ENCODE results near the gene PRSS3. TPM values are rescaled to one million over a fixed set of nuclear protein-coding genes. Genes with fewer than 3 reads are reported as not detected.
"Not testable (repeated sequence)": the region's sequence is repeated elsewhere in the genome, so short reads cannot be mapped to it uniquely, and the experiment has no call there.

PRSS3 gene
- total and polyA plus RNA-seq, 2 donors (not counting 1 experiment from before 2014, with no cell fraction given), result 0.33 to 2.9 TPM

DNA sequence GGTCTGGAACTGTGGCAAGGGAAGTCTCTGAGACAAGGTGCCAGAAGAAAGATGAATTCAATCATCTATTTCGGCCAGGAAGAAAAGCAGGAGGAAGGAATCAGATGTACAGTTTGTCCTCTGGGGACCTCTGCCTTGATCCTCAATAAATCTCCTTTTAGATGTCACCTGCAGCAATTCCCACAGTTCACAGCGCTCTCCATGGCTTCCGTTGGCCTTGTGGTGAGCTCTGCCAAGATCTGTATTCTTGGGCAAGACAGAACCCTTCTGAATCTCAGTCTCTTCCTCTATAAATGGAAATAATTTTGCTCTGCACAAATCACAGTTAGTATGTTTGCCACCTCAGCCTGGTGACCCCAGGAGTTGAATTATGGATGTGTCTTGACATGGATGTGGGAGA, 8.8 kb downstream of the PRSS3 start:
- not testable (repeated sequence) for H3K79me2 ChIP-seq (ENCODE audit: control insufficient read depth, insufficient read depth, low read length)

DNA sequence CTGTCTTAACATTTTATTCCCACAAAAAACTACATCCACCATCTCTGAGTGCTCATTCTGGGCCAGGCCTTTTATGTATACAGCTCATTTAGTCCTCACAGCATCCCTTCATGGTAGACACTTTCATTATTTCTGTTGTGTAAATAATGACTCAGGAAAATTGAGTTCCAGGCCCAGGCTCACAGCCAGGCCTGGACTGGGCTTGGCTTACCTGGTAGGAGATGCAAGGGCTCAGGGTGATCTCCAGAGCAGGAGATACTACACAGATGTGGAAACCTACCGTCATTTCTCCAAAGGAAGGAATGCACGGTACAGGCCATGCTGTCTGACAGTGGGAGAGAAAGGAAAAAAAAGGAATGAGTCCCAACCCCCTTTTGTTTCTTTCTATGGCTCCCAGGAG, 11.8 kb downstream of the PRSS3 start:
- not testable (repeated sequence) for H3K9ac ChIP-seq (ENCODE audit: insufficient read depth, low read length); H3K4me1 ChIP-seq (ENCODE audit: control insufficient read depth, extremely low read depth, insufficient read depth, low read length); H2AFZ ChIP-seq (ENCODE audit: low read length); H3K36me3 ChIP-seq (ENCODE audit: control insufficient read depth, insufficient read depth, low read length); H3K79me2 ChIP-seq (ENCODE audit: control insufficient read depth, insufficient read depth, low read length); H3K4me2 ChIP-seq (ENCODE audit: extremely low read depth, insufficient read depth, low read length); H3K9me3 ChIP-seq (ENCODE audit: control insufficient read depth, insufficient read depth, low read depth, low read length); H3K27me3 ChIP-seq (ENCODE audit: control insufficient read depth, insufficient read depth, low read length); H3K27ac ChIP-seq (ENCODE audit: insufficient read depth, low read length); H3K4me3 ChIP-seq (replicated peaks in 1 of 4; ENCODE audit: control extremely low read depth in 1 of 4, insufficient read depth in 1 of 4, low read depth in 3 of 4, low read length in 4 of 4); H4K20me1 ChIP-seq (ENCODE audit: control insufficient read depth, extremely low read depth, insufficient read depth, low read length)
- peak in 1 of 2 donors; percentile 11 for DNase-seq (ENCODE audit: low read depth in 2 of 2)

More for the DNA sequence above, 8.8 kb downstream of the PRSS3 start:
- H4K20me1 ChIP-seq (ENCODE audit: control insufficient read depth, extremely low read depth, insufficient read depth, low read length); H3K9me3 ChIP-seq (ENCODE audit: control insufficient read depth, insufficient read depth, low read depth, low read length); H3K4me1 ChIP-seq (ENCODE audit: control insufficient read depth, extremely low read depth, insufficient read depth, low read length); H3K4me3 ChIP-seq (replicated peaks in 1 of 4; ENCODE audit: control extremely low read depth in 1 of 4, insufficient read depth in 1 of 4, low read depth in 3 of 4, low read length in 4 of 4); DNase-seq (ENCODE audit: low read depth in 2 of 2); H3K4me2 ChIP-seq (ENCODE audit: extremely low read depth, insufficient read depth, low read length); H3K27me3 ChIP-seq (ENCODE audit: control insufficient read depth, insufficient read depth, low read length); H3K9ac ChIP-seq (ENCODE audit: insufficient read depth, low read length); H2AFZ ChIP-seq (ENCODE audit: low read length); H3K27ac ChIP-seq (ENCODE audit: insufficient read depth, low read length); H3K36me3 ChIP-seq (ENCODE audit: control insufficient read depth, insufficient read depth, low read length): not testable (repeated sequence)

DNA sequence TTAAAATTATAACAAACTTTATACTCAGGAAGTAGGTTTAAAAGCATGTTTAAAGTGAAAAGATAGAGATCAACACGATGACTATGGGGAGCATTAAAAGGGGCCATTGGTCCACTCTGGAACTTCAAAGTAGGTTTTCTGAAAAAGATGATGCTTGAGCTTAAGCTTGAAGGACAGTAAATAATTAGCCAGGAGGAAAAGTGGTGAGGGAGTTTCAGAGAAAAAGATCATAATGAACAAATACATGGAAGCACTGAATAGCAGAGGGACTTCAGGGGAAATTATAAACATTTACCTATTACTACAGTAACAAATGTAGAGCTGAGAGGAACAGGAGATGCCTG, 13.6 kb downstream of the PRSS3 start:
- not testable (repeated sequence) for H3K9ac ChIP-seq (ENCODE audit: insufficient read depth, low read length); DNase-seq (ENCODE audit: low read depth in 2 of 2); H3K4me1 ChIP-seq (ENCODE audit: control insufficient read depth, extremely low read depth, insufficient read depth, low read length); H3K27ac ChIP-seq (ENCODE audit: insufficient read depth, low read length); H3K36me3 ChIP-seq (ENCODE audit: control insufficient read depth, insufficient read depth, low read length); H4K20me1 ChIP-seq (ENCODE audit: control insufficient read depth, extremely low read depth, insufficient read depth, low read length); H3K4me2 ChIP-seq (ENCODE audit: extremely low read depth, insufficient read depth, low read length); H3K4me3 ChIP-seq (replicated peaks in 1 of 4; ENCODE audit: control extremely low read depth in 1 of 4, insufficient read depth in 1 of 4, low read depth in 3 of 4, low read length in 4 of 4); H3K9me3 ChIP-seq (ENCODE audit: control insufficient read depth, insufficient read depth, low read depth, low read length); H2AFZ ChIP-seq (ENCODE audit: low read length); H3K79me2 ChIP-seq (ENCODE audit: control insufficient read depth, insufficient read depth, low read length); H3K27me3 ChIP-seq (ENCODE audit: control insufficient read depth, insufficient read depth, low read length)

DNA sequence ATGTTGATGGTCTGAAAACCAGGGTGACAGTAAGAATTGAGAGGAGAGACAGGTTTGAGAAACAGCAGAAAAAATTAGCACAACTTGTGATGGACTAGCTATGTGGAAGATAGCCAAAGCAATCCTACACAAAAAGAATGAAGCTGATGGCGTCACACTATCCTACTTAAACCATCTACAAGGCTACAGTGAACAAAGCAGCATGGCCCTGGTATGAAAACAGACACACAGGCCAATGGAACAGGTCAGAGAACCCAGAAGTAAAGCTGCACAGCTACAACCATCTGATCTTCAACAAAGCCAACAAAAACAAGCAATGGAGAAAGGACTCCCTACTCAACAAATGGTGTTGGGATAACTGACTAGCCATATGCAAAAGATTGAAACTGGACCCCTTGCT, 14.1 kb downstream of the PRSS3 start:
- TF ChIP-seq EZH2 (IDR thresholded peaks at IDR 0.05; ENCODE audit: low read length, missing control alignments), result no peak
- TF ChIP-seq, protein P1, sequence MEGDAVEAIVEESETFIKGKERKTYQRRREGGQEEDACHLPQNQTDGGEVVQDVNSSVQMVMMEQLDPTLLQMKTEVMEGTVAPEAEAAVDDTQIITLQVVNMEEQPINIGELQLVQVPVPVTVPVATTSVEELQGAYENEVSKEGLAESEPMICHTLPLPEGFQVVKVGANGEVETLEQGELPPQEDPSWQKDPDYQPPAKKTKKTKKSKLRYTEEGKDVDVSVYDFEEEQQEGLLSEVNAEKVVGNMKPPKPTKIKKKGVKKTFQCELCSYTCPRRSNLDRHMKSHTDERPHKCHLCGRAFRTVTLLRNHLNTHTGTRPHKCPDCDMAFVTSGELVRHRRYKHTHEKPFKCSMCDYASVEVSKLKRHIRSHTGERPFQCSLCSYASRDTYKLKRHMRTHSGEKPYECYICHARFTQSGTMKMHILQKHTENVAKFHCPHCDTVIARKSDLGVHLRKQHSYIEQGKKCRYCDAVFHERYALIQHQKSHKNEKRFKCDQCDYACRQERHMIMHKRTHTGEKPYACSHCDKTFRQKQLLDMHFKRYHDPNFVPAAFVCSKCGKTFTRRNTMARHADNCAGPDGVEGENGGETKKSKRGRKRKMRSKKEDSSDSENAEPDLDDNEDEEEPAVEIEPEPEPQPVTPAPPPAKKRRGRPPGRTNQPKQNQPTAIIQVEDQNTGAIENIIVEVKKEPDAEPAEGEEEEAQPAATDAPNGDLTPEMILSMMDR (conservative IDR thresholded peaks at IDR 0.05 in 1 of 2, IDR thresholded peaks at IDR 0.05 in 1 of 2; ENCODE audit: low read depth in 1 of 2, low read length in 2 of 2), result no peak
- Histone ChIP-seq H3K27me3 (ENCODE audit: control insufficient read depth, insufficient read depth, low read length) (no peaks in the 10 kb centered on the region), H3K27ac (ENCODE audit: insufficient read depth, low read length) (no peak overlapping the region), H3K4me2 (ENCODE audit: extremely low read depth, insufficient read depth, low read length) (no peak overlapping the region), H3K9me3 (ENCODE audit: control insufficient read depth, insufficient read depth, low read depth, low read length) (no peaks in the 10 kb centered on the region), H3K9ac (ENCODE audit: insufficient read depth, low read length) (no peak overlapping the region), H3K4me3 (replicated peaks in 1 of 4; ENCODE audit: control extremely low read depth in 1 of 4, insufficient read depth in 1 of 4, low read depth in 3 of 4, low read length in 4 of 4) (no peak overlapping the region), H4K20me1 (ENCODE audit: control insufficient read depth, extremely low read depth, insufficient read depth, low read length) (no peaks in the 10 kb centered on the region), H3K36me3 (ENCODE audit: control insufficient read depth, insufficient read depth, low read length) (no peaks in the 10 kb centered on the region), H2AFZ (ENCODE audit: low read length) (no peak overlapping the region), H3K4me1 (ENCODE audit: control insufficient read depth, extremely low read depth, insufficient read depth, low read length) (peaks cover 4% of the 10 kb centered on the region), H3K79me2 (ENCODE audit: control insufficient read depth, insufficient read depth, low read length) (no peaks in the 10 kb centered on the region)
- no peak for DNase-seq (ENCODE audit: low read depth in 2 of 2)
